Left lung (tissue), 10 donors: ENCODE data around the gene NKD2. TPM values are rescaled to one million over a fixed set of nuclear protein-coding genes. Genes with fewer than 3 reads are reported as not detected.

Experiments
- ATAC-seq: fragments of 200-7000 bp; cut with Tn5 transposase; one replicate; pipeline ENCODE4 v1.9.1; 2020; ENCODE audit warnings: moderate library complexity
- DNase-seq, 4 donors: peaks; one replicate each; pipeline ENCODE4 v3.0.0-alpha.2; 2013 to 2020
- H3K27ac ChIP-seq, 2 donors: fragments of 200-600 bp; sonication (generic) in 1 of 2; one replicate each; pipeline versions ENCODE4 v1.5.0 to v1.8.0; 2020 to 2021
- H3K27me3 ChIP-seq, 2 donors: fragments of 200-600 bp; sonication (generic) in 1 of 2; one replicate each; pipeline versions ENCODE4 v1.5.0 to v1.8.0; 2020 to 2021
- H3K36me3 ChIP-seq, 2 donors: fragments of 200-600 bp; sonication (generic) in 1 of 2; one replicate each; pipeline versions ENCODE4 v1.5.0 to v1.8.0; 2020 to 2021
- H3K4me1 ChIP-seq, 2 donors: fragments of 200-600 bp; one replicate each; pipeline ENCODE4 v1.8.0; 2021
- H3K4me3 ChIP-seq, 2 donors: fragments of 200-600 bp; sonication (generic) in 1 of 2; one replicate each; pipeline versions ENCODE4 v1.5.0 to v1.8.0; 2020 to 2021; ENCODE audit warnings: mild to moderate bottlenecking in 1 of 2
- H3K9me3 ChIP-seq, 2 donors: fragments of 200-600 bp; sonication (generic) in 1 of 2; one replicate each; pipeline versions ENCODE4 v1.5.0 to v1.8.0; 2020 to 2021
- CTCF ChIP-seq, 2 donors: fragments of 200-600 bp; sonication (generic) in 1 of 2; IDR thresholded peaks; one replicate each; pipeline versions ENCODE4 v1.5.0 to v1.8.0; 2021; ENCODE audit warnings: antibody characterized with exemption in 2 of 2
- intact Hi-C, 2 donors: fragments of 100-400 bp; cut with DNase I; formaldehyde crosslinking; loops; one replicate each; pipeline versions ENCODE4 v1.11.2 to v1.14.2; 2022
- polyA plus RNA-seq, 6 donors: library from polyadenylated mRNA; unstranded; fragments of 120-200 nt; gene quantifications; one replicate each; pipeline ENCODE4 v1.2.1, GENCODE V29; 2013; ENCODE audit not compliant: insufficient read length in 6 of 6
- total RNA-seq, 2 donors: library from RNA; stranded (reverse); fragmentation: NEBNext Ultra II Directional; extraction: Animal tissue kit (Norgen Biotek cat#: 25700); gene quantifications; one replicate each; pipeline ENCODE4 v1.2.1, GENCODE V29; 2021
- donor health status: DM: no; HTN: yes; CAD: no.
- donor health status: DM: no; HTN: no; CAD: no.

Gene NKD2
- total and polyA plus RNA-seq, 8 donors, result 6.3 to 61.5 (median 10.3) TPM

GRCh38 chr5:1038417-1039209 is 30.0 kb downstream of the NKD2 start:
- DNase-seq (peak in 2 of 4 donors; percentile 22 to 72), ATAC-seq (no peak)
- no peaks in the 10 kb centered on the region for H3K9me3 ChIP-seq

GRCh38 chr5:1039210-1039548 is 30.6 kb downstream of the NKD2 start:
- H3K9me3 ChIP-seq, result no peaks in the 10 kb centered on the region
- no peak overlapping the region for H3K27ac ChIP-seq
- no peaks in the 10 kb centered on the region for H3K4me1 ChIP-seq
- no peak overlapping the region for H3K4me3 ChIP-seq
- no peaks in the 10 kb centered on the region for H3K36me3 ChIP-seq
- DNase-seq, result peak in 1 of 4 donors; percentile 20
- TF ChIP-seq CTCF (IDR thresholded peaks at IDR 0.05), result no peak
- intact Hi-C loops, result no loop called here
- H3K27me3 ChIP-seq, result no peaks in the 10 kb centered on the region
- ATAC-seq, result no peak

More at GRCh38 chr5:1038417-1039209, 30.0 kb downstream of the NKD2 start:
- intact Hi-C loops, result no loop called here
- Histone ChIP-seq H3K27me3 (no peaks in the 10 kb centered on the region), H3K4me3 (no peak overlapping the region), H3K4me1 (no peaks in the 10 kb centered on the region), H3K27ac (no peak overlapping the region), H3K36me3 (no peaks in the 10 kb centered on the region)
- no peak for TF ChIP-seq CTCF (IDR thresholded peaks at IDR 0.05)

GRCh38 chr5:1039706-1040260 is 31.2 kb downstream of the NKD2 start:
- H3K27ac ChIP-seq, result no peak overlapping the region

GRCh38 chr5:1040571-1040970 is 32.0 kb downstream of the NKD2 start:
- H3K36me3 ChIP-seq, result no peaks in the 10 kb centered on the region
- TF ChIP-seq CTCF (IDR thresholded peaks at IDR 0.05), result no peak
- H3K4me1 ChIP-seq, result no peaks in the 10 kb centered on the region
- no peak overlapping the region for H3K4me3 ChIP-seq
- H3K9me3 ChIP-seq, result no peaks in the 10 kb centered on the region
- ATAC-seq (no peak), DNase-seq (peak in 1 of 4 donors; percentile 37)
- intact Hi-C loops, result no loop called here
- no peak overlapping the region for H3K27ac ChIP-seq
- H3K27me3 ChIP-seq, result no peaks in the 10 kb centered on the region

More at GRCh38 chr5:1039706-1040260, 31.2 kb downstream of the NKD2 start:
- peak in 1 of 4 donors; percentile 39 for DNase-seq
- intact Hi-C loops, result no loop called here
- Histone ChIP-seq H3K36me3 (no peaks in the 10 kb centered on the region), H3K4me3 (no peak overlapping the region), H3K9me3 (no peaks in the 10 kb centered on the region), H3K27me3 (no peaks in the 10 kb centered on the region), H3K4me1 (no peaks in the 10 kb centered on the region)
- ATAC-seq, result no peak
- no peak for TF ChIP-seq CTCF (IDR thresholded peaks at IDR 0.05)

GRCh38 chr5:1041225-1042143 is 32.9 kb downstream of the NKD2 start:
- TF ChIP-seq CTCF (IDR thresholded peaks at IDR 0.05), result no peak
- H3K36me3 ChIP-seq, result no peaks in the 10 kb centered on the region
- DNase-seq (no peak), ATAC-seq (no peak)
- H3K4me3 ChIP-seq, result no peak overlapping the region
- intact Hi-C loops, result no loop called here
- H3K4me1 ChIP-seq, result no peaks in the 10 kb centered on the region
- no peak overlapping the region for H3K27ac ChIP-seq
- no peaks in the 10 kb centered on the region for H3K9me3 ChIP-seq
- no peaks in the 10 kb centered on the region for H3K27me3 ChIP-seq
